NCI-H2029 (cell line): ENCODE measurements around the gene TTC28.

ENCODE experiments used
- DNase-seq: peaks from one replicate; lab custom pipeline; 2025; lab: John Stamatoyannopoulos, UW

Gene TTC28

DNA sequence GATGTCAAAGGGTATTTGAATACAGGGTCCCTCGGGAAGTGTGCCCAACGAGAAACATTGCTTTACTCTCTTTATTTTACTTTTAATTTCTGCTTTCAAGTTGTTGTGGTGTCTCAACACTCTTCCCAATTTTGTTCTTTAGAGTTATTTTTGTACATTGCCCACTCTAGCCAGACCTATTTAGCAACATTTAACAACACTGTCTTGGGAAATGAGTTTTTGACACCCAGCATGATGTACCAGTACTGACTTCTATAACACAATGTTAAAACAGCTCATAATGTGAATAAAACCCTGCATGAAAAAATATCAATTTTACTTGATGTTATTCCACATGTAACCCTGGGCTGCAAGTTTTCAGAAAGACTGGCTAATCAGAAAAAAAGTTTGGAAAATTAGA, 410.4 kb downstream of the TTC28 start:
- no peak for DNase-seq

DNA sequence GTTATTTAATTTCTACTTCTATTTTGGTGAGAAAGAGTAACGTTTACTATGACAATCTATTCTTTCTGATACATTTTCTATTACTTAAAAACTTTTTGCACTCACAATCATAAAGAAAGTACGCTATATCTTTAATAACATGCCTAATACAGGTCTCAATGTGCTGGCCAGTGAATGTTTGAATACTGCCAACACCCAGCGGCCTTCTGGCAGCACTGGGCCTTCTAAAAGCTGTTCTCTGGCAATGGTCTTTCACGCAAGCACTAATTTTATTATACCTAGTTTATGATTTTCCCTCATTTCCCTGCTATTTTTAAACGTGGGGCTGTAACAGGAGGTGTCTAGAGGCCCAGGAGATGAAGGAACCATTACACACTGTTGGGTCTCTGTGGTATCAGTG, 410.8 kb downstream of the TTC28 start:
- DNase-seq = no peak

- DNase-seq = no peak
Measured at GRCh38 chr22:28268171-28268570, 411.5 kb downstream of the TTC28 start.

GRCh38 chr22:28260619-28261018, 419.0 kb downstream of the TTC28 start:
- no peak for DNase-seq

DNA sequence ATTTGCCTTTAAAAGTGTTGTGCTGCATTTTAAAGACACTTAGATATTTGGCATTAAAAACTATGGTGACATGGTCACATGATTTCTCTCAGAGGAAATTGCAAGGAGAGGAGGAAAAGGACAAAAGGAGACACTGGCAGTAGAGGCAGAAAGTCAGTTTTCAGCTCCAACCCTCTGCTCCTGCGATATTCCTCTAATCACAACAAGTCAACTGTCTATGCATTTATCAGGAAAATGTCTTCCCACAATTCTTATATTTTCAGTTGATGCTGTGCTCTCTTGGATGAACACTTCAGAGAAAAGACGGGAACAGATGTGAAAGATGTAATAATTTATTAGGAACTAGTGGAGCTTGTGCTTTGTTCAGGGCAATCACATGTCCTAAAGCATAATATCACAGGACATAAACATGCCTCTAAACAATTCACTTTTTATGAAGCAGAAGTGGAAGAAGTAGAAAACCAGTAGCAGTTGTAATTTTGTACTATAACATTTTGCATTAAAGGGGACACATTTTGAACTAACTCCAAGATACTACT, 419.8 kb downstream of the TTC28 start:
- no peak for DNase-seq

DNA sequence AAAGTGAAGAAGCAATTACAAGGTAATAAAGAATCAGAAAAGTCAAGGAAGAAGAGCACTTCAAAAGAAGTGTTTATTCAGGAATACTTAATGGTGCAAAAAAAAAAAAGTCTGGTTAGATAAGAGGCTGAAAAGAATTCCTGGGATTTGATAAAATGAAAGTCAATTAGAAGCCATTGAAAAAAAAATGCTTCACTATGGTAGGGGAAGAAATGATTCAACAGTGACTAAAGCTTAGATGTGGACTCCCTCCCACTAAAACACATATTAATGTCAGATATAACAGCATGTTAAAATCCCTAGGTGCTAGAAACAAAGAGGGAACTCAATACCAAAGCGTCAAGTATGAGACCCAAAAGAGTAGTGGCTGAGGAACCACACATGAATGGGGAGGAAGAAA, 425.2 kb downstream of the TTC28 start:
- DNase-seq = no peak

- no peak for DNase-seq
Measured at GRCh38 chr22:28252539-28252938, 427.1 kb downstream of the TTC28 start.

- no peak for DNase-seq
Measured at GRCh38 chr22:28250036-28250695, 429.5 kb downstream of the TTC28 start.

DNA sequence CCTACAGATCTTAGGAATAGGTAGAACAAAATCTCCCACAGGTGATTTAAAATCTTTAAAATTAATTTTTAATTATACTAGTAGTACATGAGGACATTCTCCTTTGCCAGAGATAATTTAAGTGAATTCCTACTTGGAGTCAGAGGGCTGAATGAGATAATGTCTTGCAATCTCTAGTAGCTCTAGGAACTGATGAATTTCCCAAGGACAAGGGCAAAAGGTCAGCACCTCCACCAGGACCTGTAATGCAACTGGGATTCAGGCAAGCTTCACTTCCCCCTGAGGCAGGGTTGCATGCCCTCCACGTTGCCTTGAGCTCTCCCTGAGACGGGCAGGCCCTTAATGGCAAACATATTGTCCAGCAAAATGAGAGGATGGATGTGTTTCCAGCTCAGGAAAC, 430.2 kb downstream of the TTC28 start:
- DNase-seq = no peak

- DNase-seq = no peak
Measured at GRCh38 chr22:28247667-28248363, 431.8 kb downstream of the TTC28 start.

GRCh38 chr22:28247136-28247535, 432.5 kb downstream of the TTC28 start:
- DNase-seq = no peak

DNA sequence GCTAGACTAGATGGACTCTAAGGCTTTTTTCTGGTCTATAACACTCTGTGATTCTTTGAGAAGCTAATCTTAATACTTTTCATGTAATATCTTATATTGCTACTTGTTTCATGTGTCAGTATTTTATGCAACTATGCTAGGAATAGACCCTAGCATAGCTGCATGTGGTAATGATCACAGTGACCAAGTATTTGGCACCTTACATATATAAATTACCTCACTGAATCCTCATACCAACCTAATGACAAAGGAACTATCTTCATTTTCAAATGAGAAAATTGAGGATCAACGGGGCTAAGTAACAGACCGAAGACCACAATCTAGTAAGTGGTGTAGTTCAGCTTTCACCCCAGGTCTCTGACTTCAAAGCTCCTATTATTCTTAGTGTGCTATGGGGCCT, 433.2 kb downstream of the TTC28 start:
- DNase-seq = no peak

GRCh38 chr22:28245579-28246224, 433.9 kb downstream of the TTC28 start:
- DNase-seq = no peak

GRCh38 chr22:28244757-28245156, 434.9 kb downstream of the TTC28 start:
- DNase-seq = no peak

DNA sequence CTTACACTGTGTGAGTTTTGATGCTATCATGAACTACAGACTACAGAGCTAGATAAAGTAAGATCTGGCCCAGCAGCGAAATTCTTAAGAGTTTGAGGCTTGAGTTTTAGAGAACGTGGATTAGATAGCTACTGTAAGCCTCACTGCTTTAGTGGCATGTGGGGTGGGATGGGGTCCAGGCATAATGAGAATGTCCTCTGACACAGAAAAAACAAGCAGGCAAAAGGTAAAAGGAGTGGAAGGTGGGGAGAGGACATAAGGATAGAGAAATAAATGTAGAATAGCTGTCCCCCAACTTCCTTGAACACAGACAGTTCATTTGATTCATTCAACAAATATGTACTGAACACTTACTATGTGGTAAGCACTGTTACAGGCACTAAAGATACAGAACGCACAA, 436.1 kb downstream of the TTC28 start:
- DNase-seq = no peak

- no peak for DNase-seq
Measured at GRCh38 chr22:28241656-28242290, 437.9 kb downstream of the TTC28 start.

DNA sequence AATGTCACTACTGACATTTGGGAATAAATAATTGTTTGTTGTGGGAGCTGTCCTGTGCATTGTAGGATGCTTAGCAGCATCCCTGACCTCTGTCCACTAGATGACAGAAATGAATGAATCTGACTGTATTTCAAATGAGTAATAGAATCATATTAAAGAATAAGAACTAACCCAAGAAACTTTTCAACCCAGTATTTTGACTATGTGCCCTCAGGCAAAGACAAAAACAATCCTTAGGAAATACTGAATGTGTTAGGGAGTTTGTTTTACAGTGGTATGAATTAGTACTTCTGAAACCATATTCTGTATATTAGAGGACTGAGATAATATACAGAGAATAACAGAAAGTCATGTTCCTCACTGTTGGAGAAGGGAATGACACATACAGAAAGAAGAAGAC, 439.7 kb downstream of the TTC28 start:
- DNase-seq = no peak

DNA sequence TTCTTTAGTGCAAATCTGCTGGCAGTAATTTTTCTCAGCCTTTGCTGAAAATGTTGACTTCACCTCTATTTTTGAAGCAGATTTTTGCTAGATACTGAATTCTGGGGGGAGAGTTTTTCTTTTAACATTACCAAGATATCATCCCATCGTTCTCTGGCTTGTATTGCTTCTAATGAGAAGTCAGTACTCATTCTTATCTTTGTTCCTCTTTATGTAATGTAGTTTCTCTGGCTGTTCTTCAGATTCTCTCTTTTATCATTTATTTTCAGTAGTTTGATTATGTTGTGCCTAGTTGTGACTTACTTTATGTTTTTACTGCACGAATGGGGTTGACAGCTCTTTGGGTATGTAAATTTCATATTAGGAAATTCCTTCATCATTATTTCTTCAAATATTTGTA, 441.9 kb downstream of the TTC28 start:
- DNase-seq = no peak

- DNase-seq = no peak
Measured at GRCh38 chr22:28237112-28237511, 442.5 kb downstream of the TTC28 start.

DNA sequence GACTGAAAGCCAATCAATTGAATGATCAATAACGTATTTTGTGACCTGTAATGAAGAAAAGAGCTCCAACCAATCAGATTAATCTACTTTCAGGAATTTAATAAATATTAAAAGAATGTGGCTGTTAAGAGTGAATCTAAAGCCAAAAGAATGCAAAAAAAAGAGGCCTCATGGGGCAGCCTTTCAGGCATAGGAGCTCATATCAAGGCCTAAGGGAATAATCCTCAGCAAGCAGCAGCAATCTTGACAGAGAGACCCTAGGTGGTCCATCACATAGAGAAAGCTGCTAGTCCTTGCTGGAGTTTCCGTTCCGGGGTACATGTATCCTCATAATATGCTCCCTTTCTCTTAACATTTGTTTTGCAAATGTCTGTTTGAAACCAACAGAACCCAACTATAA, 447.4 kb downstream of the TTC28 start:
- DNase-seq = no peak

DNA sequence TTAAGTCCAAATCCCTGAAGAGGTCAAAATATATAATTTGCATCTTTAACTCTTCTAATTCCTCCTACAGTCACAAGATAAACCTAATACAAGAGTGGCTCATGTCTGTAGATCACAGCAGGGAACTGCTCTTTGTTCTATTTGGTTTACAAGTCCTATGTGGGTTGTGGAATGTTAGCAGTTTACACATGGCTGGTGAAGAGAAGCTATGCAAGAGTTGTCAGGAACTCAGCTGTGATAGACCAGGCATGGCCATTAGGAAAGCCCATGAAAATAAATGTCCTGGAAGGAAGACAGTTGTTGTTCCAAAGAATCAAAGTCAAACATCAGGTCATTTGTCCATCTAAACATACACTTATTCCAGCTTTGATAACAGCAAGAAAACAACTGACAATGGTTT, 448.2 kb downstream of the TTC28 start:
- DNase-seq = no peak

- no peak for DNase-seq
Measured at GRCh38 chr22:28230671-28231070, 449.0 kb downstream of the TTC28 start.
